SK-N-SH (cell line): Measurements from ENCODE around the gene MAP1B.

Source experiments
- POLR2AphosphoS5 ChIP-seq: IDR thresholded peaks from 2 replicates; pipeline ENCODE4 v1.6.1; 2012; ENCODE audit warnings: low read depth, low read length
- RAD21 ChIP-seq: IDR thresholded peaks from 2 replicates; pipeline ENCODE4 v1.6.1; 2012; ENCODE audit warnings: mild to moderate bottlenecking, low read length
- TF ChIP-seq, protein P1 (sequence below): fragments of 200-600 bp; sonication (generic); IDR thresholded peaks from 2 replicates; pipeline ENCODE4 v1.6.1; 2017; ENCODE audit warnings: antibody characterized with exemption, mild to moderate bottlenecking, moderate library complexity

DNA sequence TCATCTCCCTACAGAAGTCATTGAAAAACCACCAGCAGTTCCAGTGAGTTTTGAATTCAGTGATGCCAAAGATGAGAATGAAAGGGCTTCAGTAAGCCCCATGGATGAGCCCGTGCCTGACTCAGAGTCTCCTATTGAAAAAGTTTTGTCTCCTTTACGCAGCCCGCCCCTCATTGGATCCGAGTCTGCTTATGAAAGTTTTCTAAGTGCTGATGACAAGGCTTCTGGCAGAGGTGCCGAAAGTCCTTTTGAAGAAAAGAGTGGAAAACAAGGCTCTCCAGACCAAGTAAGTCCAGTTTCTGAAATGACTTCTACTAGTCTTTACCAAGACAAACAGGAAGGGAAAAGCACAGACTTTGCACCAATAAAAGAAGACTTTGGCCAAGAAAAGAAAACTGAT, 90.1 kb downstream of the MAP1B start:
- TF ChIP-seq RAD21 (no peak), POLR2AphosphoS5 (no peak)
- TF ChIP-seq, protein P1, sequence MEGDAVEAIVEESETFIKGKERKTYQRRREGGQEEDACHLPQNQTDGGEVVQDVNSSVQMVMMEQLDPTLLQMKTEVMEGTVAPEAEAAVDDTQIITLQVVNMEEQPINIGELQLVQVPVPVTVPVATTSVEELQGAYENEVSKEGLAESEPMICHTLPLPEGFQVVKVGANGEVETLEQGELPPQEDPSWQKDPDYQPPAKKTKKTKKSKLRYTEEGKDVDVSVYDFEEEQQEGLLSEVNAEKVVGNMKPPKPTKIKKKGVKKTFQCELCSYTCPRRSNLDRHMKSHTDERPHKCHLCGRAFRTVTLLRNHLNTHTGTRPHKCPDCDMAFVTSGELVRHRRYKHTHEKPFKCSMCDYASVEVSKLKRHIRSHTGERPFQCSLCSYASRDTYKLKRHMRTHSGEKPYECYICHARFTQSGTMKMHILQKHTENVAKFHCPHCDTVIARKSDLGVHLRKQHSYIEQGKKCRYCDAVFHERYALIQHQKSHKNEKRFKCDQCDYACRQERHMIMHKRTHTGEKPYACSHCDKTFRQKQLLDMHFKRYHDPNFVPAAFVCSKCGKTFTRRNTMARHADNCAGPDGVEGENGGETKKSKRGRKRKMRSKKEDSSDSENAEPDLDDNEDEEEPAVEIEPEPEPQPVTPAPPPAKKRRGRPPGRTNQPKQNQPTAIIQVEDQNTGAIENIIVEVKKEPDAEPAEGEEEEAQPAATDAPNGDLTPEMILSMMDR = no peak
